GM12878 (cell line): ENCODE data around the gene KRAS. TPM values are rescaled to one million over a fixed set of nuclear protein-coding genes. Genes with fewer than 3 reads are reported as not detected.

ENCODE experiments used
- ATAC-seq: fragments of 200-7000 bp; cut with Tn5 transposase; 3 replicates; pipeline ENCODE4 v1.9.1; 2020; ENCODE audit warnings: mild to moderate bottlenecking, moderate library complexity
- BruUV-seq: library from RNA; stranded (reverse); fragments of 400-500 nt; replicated peaks from 2 replicates; lab custom pipeline; 2021; lab: Mats Ljungman, UMichigan
- CTCF ChIA-PET: fragments of 300-600 bp; sonication (Branson Sonifier 250); formaldehyde crosslinking; extraction: SDS; loops from one replicate; lab custom pipeline; 2021; ENCODE audit warnings: inconsistent platforms; lab: Yijun Ruan, JAX
- POLR2A ChIA-PET: fragments of 350-600 bp; formaldehyde crosslinking; extraction: SDS; loops from one replicate; lab custom pipeline; 2021; ENCODE audit warnings: inconsistent platforms; lab: Charles Lee
- RAD21 ChIA-PET: fragments of 300-600 bp; sonication (Branson Sonifier 250); formaldehyde crosslinking; loops from one replicate; lab custom pipeline; 2023; ENCODE audit warnings: antibody characterized with exemption; ENCODE audit not compliant: unreplicated experiment; lab: Charles Lee
- SMC1A ChIA-PET: fragments of 300-600 bp; sonication (Branson Sonifier 250); formaldehyde crosslinking; loops from one replicate; lab custom pipeline; 2023; ENCODE audit not compliant: unreplicated experiment, uncharacterized antibody; lab: Charles Lee
- DNase-seq: peaks from one replicate; pipeline ENCODE4 v3.0.0-alpha.2; 2011; ENCODE audit warnings: low read depth, low spot score
- FAIRE-seq: peaks from 3 replicates; lab custom pipeline; 2011; peaks lifted over from hg19 to GRCh38; lab: Jason Lieb, UNC
- H2AFZ ChIP-seq: 2 replicates; pipeline ENCODE4 v1.6.0; 2011; ENCODE audit warnings: low read depth, low read length, control low read depth; ENCODE audit not compliant: control insufficient read depth
- H3K27ac ChIP-seq: 2 replicates; pipeline ENCODE4 v1.5.1; 2011; ENCODE audit warnings: control low read depth; ENCODE audit not compliant: control insufficient read depth, insufficient read depth
- H3K27me3 ChIP-seq, 2 experiments: replicated peaks in 1 of 2; 2 replicates each; pipeline versions ENCODE4 v1.6.0 to v1.6.1; 2011; ENCODE audit warnings: low read length in 1 of 2; ENCODE audit not compliant: control insufficient read depth in 2 of 2, insufficient read depth in 2 of 2
- H3K36me3 ChIP-seq, 2 experiments: 2 replicates each; pipeline ENCODE4 v1.5.1; 2011; ENCODE audit warnings: low read length in 1 of 2; ENCODE audit not compliant: control insufficient read depth in 2 of 2, insufficient read depth in 2 of 2
- H3K4me1 ChIP-seq: 2 replicates; pipeline ENCODE4 v1.6.1; 2011; ENCODE audit warnings: mild to moderate bottlenecking, low read length, moderate library complexity, mixed read lengths; ENCODE audit not compliant: control insufficient read depth, insufficient read depth
- H3K4me2 ChIP-seq: 2 replicates; pipeline ENCODE4 v1.6.0; 2011; ENCODE audit warnings: control low read depth; ENCODE audit not compliant: control insufficient read depth, insufficient read depth
- H3K4me3 ChIP-seq: fragments of 200-600 bp; sonication (generic); 2 replicates; pipeline ENCODE4 v1.5.1; 2016
- H3K79me2 ChIP-seq: 2 replicates; pipeline ENCODE4 v1.6.0; 2011; ENCODE audit warnings: low read length; ENCODE audit not compliant: control insufficient read depth, insufficient read depth
- H3K9ac ChIP-seq: 2 replicates; pipeline ENCODE4 v1.8.0; 2011; ENCODE audit warnings: low read length, control low read depth, mixed read lengths; ENCODE audit not compliant: control insufficient read depth, insufficient read depth
- H3K9me3 ChIP-seq: replicated peaks from 3 replicates; pipeline ENCODE4 v1.5.1; 2011; ENCODE audit warnings: mild to moderate bottlenecking, low read length; ENCODE audit not compliant: control insufficient read depth, insufficient read depth
- H4K20me1 ChIP-seq: 2 replicates; pipeline ENCODE4 v1.6.0; 2011; ENCODE audit not compliant: control insufficient read depth, insufficient read depth
- ATF3 ChIP-seq: IDR thresholded peaks from 2 replicates; pipeline ENCODE4 v1.6.1; 2011; ENCODE audit warnings: low read depth, mild to moderate bottlenecking, low read length, moderate library complexity, borderline replicate concordance; ENCODE audit errors: extremely low read depth
- CHD4 ChIP-seq: fragments of 200-600 bp; sonication (generic); IDR thresholded peaks from 2 replicates; pipeline ENCODE4 v1.6.1; 2016; ENCODE audit warnings: mild to moderate bottlenecking
- EED ChIP-seq: sonication (generic); IDR thresholded peaks from 2 replicates; pipeline ENCODE4 v1.6.1; 2016; ENCODE audit warnings: antibody characterized with exemption, low read depth
- HDAC2 ChIP-seq: fragments of 200-600 bp; sonication (generic); IDR thresholded peaks from 2 replicates; pipeline ENCODE4 v1.6.1; 2017
- JUND ChIP-seq: IDR thresholded peaks from 2 replicates; pipeline ENCODE4 v1.6.1; 2012; ENCODE audit warnings: low read depth, mild to moderate bottlenecking, low read length, improper control_type of control experiment, moderate library complexity
- MLLT1 ChIP-seq: fragments of 450-650 bp; IDR thresholded peaks from 2 replicates; pipeline ENCODE4 v1.6.1; 2016; ENCODE audit warnings: mild to moderate bottlenecking
- MXI1 ChIP-seq: fragments of 150-350 bp; IDR thresholded peaks from 2 replicates; pipeline ENCODE4 v1.6.1; 2011; ENCODE audit warnings: low read depth, mild to moderate bottlenecking, inconsistent platforms, low read length, improper control_type of control experiment
- RAD51 ChIP-seq: fragments of 450-650 bp; IDR thresholded peaks from 2 replicates; pipeline ENCODE4 v1.6.1; 2016; ENCODE audit warnings: moderate library complexity, mild to moderate bottlenecking, inconsistent platforms
- RFX5 ChIP-seq: IDR thresholded peaks from 2 replicates; pipeline ENCODE4 v1.6.1; 2011; ENCODE audit warnings: low read depth, low read length, improper control_type of control experiment
- SPI1 ChIP-seq: IDR thresholded peaks from 2 replicates; pipeline ENCODE4 v1.6.1; 2011; ENCODE audit warnings: low read depth, mild to moderate bottlenecking, low read length, moderate library complexity, borderline replicate concordance; ENCODE audit not compliant: insufficient read depth
- SREBF1 ChIP-seq: IDR thresholded peaks from 2 replicates; pipeline ENCODE4 v1.6.1; 2012; ENCODE audit warnings: mild to moderate bottlenecking, low read length
- STAT3 ChIP-seq: IDR thresholded peaks from 2 replicates; pipeline ENCODE4 v1.6.1; 2011; ENCODE audit warnings: low read depth, low read length, improper control_type of control experiment
- TCF7 ChIP-seq: IDR thresholded peaks from 2 replicates; pipeline ENCODE4 v1.6.1; 2014; ENCODE audit warnings: antibody characterized with exemption, borderline replicate concordance
- WGBS: methylation state at CpG from one replicate; pipeline ENCODE4 v1.1.6; 2016; ENCODE audit warnings: low lambda C conversion rate; ENCODE audit not compliant: insufficient replicate concordance, insufficient coverage; ENCODE audit errors: missing lambda C conversion rate; 5-methylcytosine and 5-hydroxymethylcytosine counted together
- in situ Hi-C: fragments of 300-500 bp; cut with MboI; formaldehyde crosslinking; loops from 9 replicates; pipeline ENCODE4 v1.14.3; 2018; ENCODE audit warnings: mixed read lengths
- intact Hi-C: fragments of 100-400 bp; cut with micrococcal nuclease; formaldehyde crosslinking; loops from one replicate; pipeline ENCODE4 v1.14.2; 2022; ENCODE audit not compliant: unreplicated experiment
- polyA plus RNA-seq, 11 experiments: library from polyadenylated mRNA; depleted of rRNA in 4 of 11; unstranded in 6 of 11; stranded (reverse) in 5 of 11; fragments of >200 nt; fragmentation: Nextera tagmentation in 4 of 11; fragmentation: Illumina TruSeq in 1 of 11; extraction: Ambion mirVana in 4 of 11; extraction: Trizol in 1 of 11; gene quantifications; 1 replicate in 1 of 11; 2 replicates in 10 of 11; pipeline versions ENCODE4 v1.2.1 to v1.2.3, GENCODE V29; 2011 to 2016; ENCODE audit warnings: inconsistent platforms in 2 of 11, missing spikeins in 2 of 11, low read depth in 1 of 11
- total RNA-seq, 4 experiments: library from RNA; depleted of rRNA in 3 of 4; stranded (reverse); fragments of >200 nt in 3 of 4; fragmentation: Illumina TruSeq in 1 of 4; extraction: Trizol in 1 of 4; gene quantifications; 2 replicates each; pipeline versions ENCODE4 v1.2.1 to v1.2.3, GENCODE V29; 2013 to 2021
- TF ChIP-seq, protein P1 (sequence below): IDR thresholded peaks from 2 replicates; pipeline ENCODE4 v1.6.1; 2011; ENCODE audit warnings: borderline replicate concordance, low read depth, mild to moderate bottlenecking, moderate library complexity, low read length; ENCODE audit not compliant: insufficient read depth, poor library complexity, severe bottlenecking
- TF ChIP-seq, protein P2 (sequence below): fragments of 450-650 bp; IDR thresholded peaks from 2 replicates; pipeline ENCODE4 v1.6.1; 2017; ENCODE audit warnings: antibody characterized with exemption, mild to moderate bottlenecking, moderate library complexity
- TF ChIP-seq, protein P3 (sequence below): fragments of 450-650 bp; IDR thresholded peaks from 2 replicates; pipeline ENCODE4 v1.6.1; 2017; ENCODE audit warnings: borderline replicate concordance

KRAS gene
- total and polyA plus RNA-seq, 10 of the 15 experiments (the other 5 are each of a cell fraction or from before 2014, with no cell fraction given) = 3.1 to 23.8 (median 8.0) TPM

DNA sequence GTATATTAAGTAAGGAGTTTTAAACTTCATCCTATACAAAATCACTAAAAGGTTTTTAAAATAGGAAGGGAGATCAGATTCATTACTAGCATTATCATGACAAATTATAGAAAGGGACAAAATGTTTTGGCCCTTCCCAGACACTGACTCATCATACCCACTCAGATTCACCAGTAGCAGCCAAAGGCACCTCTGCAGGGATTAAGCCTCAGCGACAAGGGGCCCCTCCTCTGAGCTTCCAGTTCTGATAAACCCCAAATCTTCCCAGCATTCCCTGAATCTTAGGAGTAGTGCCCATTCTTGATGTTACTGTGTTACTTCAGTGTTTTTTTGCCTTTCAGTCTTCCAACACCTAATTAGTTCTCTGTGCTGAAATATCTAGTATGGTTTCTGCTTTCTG is 14.5 kb downstream of the KRAS start:
- Histone ChIP-seq H3K4me1 (no peaks in the 10 kb centered on the region), H3K4me2 (no peak overlapping the region), H3K9me3 (no peaks in the 10 kb centered on the region), H3K79me2 (peaks cover 3% of the 10 kb centered on the region), H3K36me3 (peaks cover 0 to 8% of the 10 kb centered on the region in 2 experiments; a peak in 1 of 4 replicates), H3K27ac (no peak overlapping the region), H3K9ac (no peak overlapping the region), H4K20me1 (no peaks in the 10 kb centered on the region), H3K4me3 (no peak overlapping the region), H2AFZ (no peak overlapping the region), H3K27me3 (no peaks in the 10 kb centered on the region)
- no TSS peak for BruUV-seq
- in situ Hi-C loops (no loop called here), intact Hi-C loops (no loop called here)
- ATAC-seq = no peak
- SMC1A ChIA-PET = interaction anchor here (1.0 kb wide), 2 partner anchors 13 to 16 kb away, joined by 3 to 4 read pairs; no protein-coding TSS in a partner anchor
- CTCF ChIA-PET = interaction anchor here (0.7 kb wide), 1 partner anchor 11 kb away, joined by 3 read pairs; no protein-coding TSS in a partner anchor
- no peak for FAIRE-seq
- no peak for DNase-seq
- RAD21 ChIA-PET = interaction anchor here (1.2 kb wide), 1 partner anchor 19 kb away, joined by 3 read pairs; no protein-coding TSS in a partner anchor
- 100% methylated on average over 1 of the region's 1 CpG for WGBS
- POLR2A ChIA-PET = interaction anchor here (0.5 kb wide), 1 partner anchor 164 kb away, joined by 3 read pairs; no protein-coding TSS in a partner anchor
- TF ChIP-seq ATF3 (no peak), CHD4 (no peak), MLLT1 (no peak), EED (no peak), RFX5 (no peak), MXI1 (no peak), JUND (no peak), SREBF1 (no peak), STAT3 (no peak), HDAC2 (no peak), RAD51 (no peak), TCF7 (no peak), SPI1 (no peak)
- TF ChIP-seq, protein P1, sequence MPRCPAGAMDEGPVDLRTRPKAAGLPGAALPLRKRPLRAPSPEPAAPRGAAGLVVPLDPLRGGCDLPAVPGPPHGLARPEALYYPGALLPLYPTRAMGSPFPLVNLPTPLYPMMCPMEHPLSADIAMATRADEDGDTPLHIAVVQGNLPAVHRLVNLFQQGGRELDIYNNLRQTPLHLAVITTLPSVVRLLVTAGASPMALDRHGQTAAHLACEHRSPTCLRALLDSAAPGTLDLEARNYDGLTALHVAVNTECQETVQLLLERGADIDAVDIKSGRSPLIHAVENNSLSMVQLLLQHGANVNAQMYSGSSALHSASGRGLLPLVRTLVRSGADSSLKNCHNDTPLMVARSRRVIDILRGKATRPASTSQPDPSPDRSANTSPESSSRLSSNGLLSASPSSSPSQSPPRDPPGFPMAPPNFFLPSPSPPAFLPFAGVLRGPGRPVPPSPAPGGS = no peak
- TF ChIP-seq, protein P2, sequence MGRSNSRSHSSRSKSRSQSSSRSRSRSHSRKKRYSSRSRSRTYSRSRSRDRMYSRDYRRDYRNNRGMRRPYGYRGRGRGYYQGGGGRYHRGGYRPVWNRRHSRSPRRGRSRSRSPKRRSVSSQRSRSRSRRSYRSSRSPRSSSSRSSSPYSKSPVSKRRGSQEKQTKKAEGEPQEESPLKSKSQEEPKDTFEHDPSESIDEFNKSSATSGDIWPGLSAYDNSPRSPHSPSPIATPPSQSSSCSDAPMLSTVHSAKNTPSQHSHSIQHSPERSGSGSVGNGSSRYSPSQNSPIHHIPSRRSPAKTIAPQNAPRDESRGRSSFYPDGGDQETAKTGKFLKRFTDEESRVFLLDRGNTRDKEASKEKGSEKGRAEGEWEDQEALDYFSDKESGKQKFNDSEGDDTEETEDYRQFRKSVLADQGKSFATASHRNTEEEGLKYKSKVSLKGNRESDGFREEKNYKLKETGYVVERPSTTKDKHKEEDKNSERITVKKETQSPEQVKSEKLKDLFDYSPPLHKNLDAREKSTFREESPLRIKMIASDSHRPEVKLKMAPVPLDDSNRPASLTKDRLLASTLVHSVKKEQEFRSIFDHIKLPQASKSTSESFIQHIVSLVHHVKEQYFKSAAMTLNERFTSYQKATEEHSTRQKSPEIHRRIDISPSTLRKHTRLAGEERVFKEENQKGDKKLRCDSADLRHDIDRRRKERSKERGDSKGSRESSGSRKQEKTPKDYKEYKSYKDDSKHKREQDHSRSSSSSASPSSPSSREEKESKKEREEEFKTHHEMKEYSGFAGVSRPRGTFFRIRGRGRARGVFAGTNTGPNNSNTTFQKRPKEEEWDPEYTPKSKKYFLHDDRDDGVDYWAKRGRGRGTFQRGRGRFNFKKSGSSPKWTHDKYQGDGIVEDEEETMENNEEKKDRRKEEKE = no peak
- TF ChIP-seq, protein P3, sequence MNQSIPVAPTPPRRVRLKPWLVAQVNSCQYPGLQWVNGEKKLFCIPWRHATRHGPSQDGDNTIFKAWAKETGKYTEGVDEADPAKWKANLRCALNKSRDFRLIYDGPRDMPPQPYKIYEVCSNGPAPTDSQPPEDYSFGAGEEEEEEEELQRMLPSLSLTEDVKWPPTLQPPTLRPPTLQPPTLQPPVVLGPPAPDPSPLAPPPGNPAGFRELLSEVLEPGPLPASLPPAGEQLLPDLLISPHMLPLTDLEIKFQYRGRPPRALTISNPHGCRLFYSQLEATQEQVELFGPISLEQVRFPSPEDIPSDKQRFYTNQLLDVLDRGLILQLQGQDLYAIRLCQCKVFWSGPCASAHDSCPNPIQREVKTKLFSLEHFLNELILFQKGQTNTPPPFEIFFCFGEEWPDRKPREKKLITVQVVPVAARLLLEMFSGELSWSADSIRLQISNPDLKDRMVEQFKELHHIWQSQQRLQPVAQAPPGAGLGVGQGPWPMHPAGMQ = no peak
